ENCODE results near the gene CDCA8.
A peak's percentile ranks its signal among the peaks of the same experiment; 100 is the strongest.

CDCA8 gene

DNA sequence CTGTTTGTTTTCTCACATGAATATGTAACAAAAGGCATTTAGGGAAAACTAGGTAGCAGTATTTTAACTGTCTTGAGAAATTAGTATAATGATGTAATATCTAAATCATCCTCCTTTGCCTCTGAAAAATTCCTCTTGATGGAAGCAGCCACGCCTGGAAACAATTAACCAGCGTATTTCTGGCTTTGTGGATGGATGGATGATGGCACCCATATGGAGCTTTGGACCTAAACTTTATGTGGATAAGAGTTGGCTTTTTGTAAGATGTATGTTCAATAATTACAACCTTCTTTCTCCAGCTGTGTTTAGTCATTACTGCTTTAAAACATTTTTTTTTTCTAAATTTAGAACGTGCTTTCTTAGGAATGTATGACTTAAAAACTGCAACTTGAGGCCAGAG lies 12.7 kb downstream of the CDCA8 start:
- peak; percentile 51 for DNase-seq (ENCODE audit: low read depth)
- no peak overlapping the region for H3K4me3 ChIP-seq (ENCODE audit: control insufficient read depth, low read depth, low read length)
- no peak for TF ChIP-seq CTCF (IDR thresholded peaks at IDR 0.05; ENCODE audit: control insufficient read depth, insufficient read depth, low read depth, low read length, missing control alignments)

DNA sequence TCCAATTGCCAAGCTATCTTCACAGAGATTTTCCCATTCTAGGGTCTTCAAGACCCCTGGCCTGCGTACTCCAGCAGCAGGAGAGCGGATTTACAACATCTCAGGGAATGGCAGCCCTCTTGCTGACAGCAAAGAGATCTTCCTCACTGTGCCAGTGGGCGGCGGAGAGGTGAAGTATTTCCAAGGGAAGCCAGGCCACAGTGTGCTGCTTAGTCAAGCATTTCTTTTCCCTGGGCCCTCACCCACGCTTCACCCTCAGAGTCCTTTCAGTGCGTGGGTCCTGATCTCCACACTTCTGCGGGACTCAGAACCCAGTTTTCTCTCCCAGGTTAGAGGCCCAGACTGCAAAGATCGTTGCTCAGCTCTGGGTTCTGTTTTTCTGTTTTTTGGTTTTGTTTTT lies 13.1 kb downstream of the CDCA8 start:
- peak; percentile 2 for TF ChIP-seq CTCF (IDR thresholded peaks at IDR 0.05; ENCODE audit: control insufficient read depth, insufficient read depth, low read depth, low read length, missing control alignments)
- H3K4me3 ChIP-seq (ENCODE audit: control insufficient read depth, low read depth, low read length): no peak overlapping the region
- no peak for DNase-seq (ENCODE audit: low read depth)

GRCh38 chr1:37708471-37708870 lies 16.2 kb downstream of the CDCA8 start:
- DNase-seq (ENCODE audit: low read depth): no peak
- H3K4me3 ChIP-seq (ENCODE audit: control insufficient read depth, low read depth, low read length): no peak overlapping the region
- TF ChIP-seq CTCF (IDR thresholded peaks at IDR 0.05; ENCODE audit: control insufficient read depth, insufficient read depth, low read depth, low read length, missing control alignments): no peak

DNA sequence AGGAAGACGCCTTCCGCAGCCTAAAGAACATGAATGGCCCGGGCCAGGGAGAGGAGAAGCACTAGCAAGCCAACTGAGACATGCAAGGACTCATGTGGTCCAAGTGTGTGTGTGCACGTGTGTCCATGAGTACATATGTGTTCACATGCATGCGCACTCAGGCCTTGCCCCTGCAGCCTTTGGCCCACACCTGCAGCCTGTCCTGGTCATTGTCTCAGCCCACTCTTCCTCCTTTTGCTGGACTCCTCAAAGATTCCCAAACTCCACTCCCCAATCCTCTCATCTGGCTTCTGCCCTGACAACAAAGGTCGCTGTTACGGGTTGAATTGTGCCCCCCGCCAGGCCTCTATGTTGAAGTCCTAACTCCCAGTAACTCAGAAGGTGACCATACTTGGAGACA lies 21.9 kb downstream of the CDCA8 start:
- H3K4me3 ChIP-seq (ENCODE audit: control insufficient read depth, low read depth, low read length): no peak overlapping the region
- no peak for TF ChIP-seq CTCF (IDR thresholded peaks at IDR 0.05; ENCODE audit: control insufficient read depth, insufficient read depth, low read depth, low read length, missing control alignments)
- no peak for DNase-seq (ENCODE audit: low read depth)

DNA sequence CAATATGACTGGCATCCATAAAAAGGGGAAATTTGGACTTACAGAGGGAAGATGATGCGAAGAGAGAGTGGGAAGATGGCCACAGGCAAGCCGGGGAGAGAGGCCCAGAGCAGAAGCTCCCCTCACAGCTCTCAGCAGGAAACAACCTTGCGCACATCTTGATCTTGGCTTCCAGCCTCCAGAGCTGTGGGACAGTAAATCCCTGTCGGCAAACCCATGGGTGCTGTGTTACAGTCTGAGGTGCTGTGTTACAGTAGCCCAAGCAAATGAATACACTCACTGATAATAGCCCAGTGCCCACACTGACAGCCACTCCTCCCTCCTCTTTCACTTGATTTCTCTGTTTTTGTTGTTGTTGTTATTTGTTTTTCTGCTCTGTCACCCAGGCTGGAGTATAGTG lies 22.4 kb downstream of the CDCA8 start:
- DNase-seq (ENCODE audit: low read depth): no peak
- no peak overlapping the region for H3K4me3 ChIP-seq (ENCODE audit: control insufficient read depth, low read depth, low read length)
- TF ChIP-seq CTCF (IDR thresholded peaks at IDR 0.05; ENCODE audit: control insufficient read depth, insufficient read depth, low read depth, low read length, missing control alignments): no peak

DNA sequence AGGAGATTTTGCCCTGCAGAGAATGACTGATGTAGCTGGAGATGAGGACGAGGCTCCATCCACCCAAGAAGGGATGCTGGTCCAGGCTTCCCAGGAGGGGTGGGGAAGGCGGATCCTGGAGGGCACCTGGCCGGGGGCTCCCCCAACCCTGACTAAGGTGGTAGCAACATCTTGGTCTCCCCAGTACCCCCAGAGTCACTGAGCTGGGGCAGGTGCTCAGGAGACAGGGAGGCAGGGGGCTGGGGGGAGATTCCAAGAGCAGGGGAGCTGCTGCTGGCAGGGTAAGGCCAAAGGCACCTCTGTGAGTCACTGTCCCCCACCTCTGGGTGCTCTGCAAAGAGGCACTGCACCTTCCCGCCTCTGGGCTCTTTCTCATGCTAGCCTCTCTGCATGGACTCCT lies 24.0 kb downstream of the CDCA8 start:
- no peak overlapping the region for H3K4me3 ChIP-seq (ENCODE audit: control insufficient read depth, low read depth, low read length)
- TF ChIP-seq CTCF (IDR thresholded peaks at IDR 0.05; ENCODE audit: control insufficient read depth, insufficient read depth, low read depth, low read length, missing control alignments): no peak
- no peak for DNase-seq (ENCODE audit: low read depth)

- no peak overlapping the region for H3K4me3 ChIP-seq (ENCODE audit: control insufficient read depth, low read depth, low read length)
- no peak for TF ChIP-seq CTCF (IDR thresholded peaks at IDR 0.05; ENCODE audit: control insufficient read depth, insufficient read depth, low read depth, low read length, missing control alignments)
- no peak for DNase-seq (ENCODE audit: low read depth)
Observed at GRCh38 chr1:37717631-37718030, 25.3 kb downstream of the CDCA8 start.
